Measurements from ENCODE around the gene TMEM132C. TPM values are rescaled to one million over a fixed set of nuclear protein-coding genes. Genes with fewer than 3 reads are reported as not detected.

Gene TMEM132C
- polyA plus RNA-seq, 2 of the 4 experiments (the other 2 are of a cell fraction), result not detected

DNA sequence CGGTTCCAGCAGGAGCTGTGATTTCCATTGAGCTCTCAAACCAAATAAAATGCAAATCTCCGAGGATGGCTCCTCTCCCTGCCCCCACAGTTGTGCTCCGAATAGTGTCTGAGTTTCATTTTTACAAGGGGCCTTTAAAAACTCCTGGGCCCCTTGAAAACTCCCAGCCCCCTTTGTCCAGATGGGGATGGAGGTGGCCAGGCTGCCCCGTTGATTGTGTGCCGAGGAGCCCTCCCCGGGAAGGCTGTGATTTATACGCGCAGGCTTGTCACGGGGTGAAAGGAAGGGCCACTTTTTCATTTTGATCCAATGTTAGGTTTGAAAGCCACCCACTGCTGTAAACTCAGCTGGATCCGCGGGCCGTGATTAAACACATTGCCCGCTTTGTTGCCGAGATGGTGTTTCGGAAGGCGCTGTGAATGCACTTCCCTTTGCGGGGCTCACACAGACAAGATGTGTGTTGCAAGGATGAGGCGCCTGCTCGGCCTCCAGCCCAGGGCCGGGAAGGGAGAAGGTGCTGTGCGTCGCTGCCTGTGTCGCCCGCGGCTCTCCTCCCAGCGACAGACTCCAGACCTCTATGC lies 98.8 kb downstream of the TMEM132C start:
- Histone ChIP-seq H3K9me3 (no peaks in the 10 kb centered on the region), H3K27ac (no peak overlapping the region), H3K4me1 (no peaks in the 10 kb centered on the region), H3K4me2 (no peak overlapping the region), H3K4me3 (no peak overlapping the region)
- DNase-seq (ENCODE audit: low read depth in 1 of 2, low spot score in 1 of 2), result no peak
- ChIA-PET POLR2A (no interaction called here), CTCF (no interaction called here)
- no peak for TF ChIP-seq PHF8 (IDR thresholded peaks at IDR 0.05; ENCODE audit: borderline replicate concordance, low read depth)
- TF ChIP-seq, protein P1, sequence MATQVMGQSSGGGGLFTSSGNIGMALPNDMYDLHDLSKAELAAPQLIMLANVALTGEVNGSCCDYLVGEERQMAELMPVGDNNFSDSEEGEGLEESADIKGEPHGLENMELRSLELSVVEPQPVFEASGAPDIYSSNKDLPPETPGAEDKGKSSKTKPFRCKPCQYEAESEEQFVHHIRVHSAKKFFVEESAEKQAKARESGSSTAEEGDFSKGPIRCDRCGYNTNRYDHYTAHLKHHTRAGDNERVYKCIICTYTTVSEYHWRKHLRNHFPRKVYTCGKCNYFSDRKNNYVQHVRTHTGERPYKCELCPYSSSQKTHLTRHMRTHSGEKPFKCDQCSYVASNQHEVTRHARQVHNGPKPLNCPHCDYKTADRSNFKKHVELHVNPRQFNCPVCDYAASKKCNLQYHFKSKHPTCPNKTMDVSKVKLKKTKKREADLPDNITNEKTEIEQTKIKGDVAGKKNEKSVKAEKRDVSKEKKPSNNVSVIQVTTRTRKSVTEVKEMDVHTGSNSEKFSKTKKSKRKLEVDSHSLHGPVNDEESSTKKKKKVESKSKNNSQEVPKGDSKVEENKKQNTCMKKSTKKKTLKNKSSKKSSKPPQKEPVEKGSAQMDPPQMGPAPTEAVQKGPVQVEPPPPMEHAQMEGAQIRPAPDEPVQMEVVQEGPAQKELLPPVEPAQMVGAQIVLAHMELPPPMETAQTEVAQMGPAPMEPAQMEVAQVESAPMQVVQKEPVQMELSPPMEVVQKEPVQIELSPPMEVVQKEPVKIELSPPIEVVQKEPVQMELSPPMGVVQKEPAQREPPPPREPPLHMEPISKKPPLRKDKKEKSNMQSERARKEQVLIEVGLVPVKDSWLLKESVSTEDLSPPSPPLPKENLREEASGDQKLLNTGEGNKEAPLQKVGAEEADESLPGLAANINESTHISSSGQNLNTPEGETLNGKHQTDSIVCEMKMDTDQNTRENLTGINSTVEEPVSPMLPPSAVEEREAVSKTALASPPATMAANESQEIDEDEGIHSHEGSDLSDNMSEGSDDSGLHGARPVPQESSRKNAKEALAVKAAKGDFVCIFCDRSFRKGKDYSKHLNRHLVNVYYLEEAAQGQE (IDR thresholded peaks at IDR 0.05), result no peak
- FAIRE-seq, result no peak
- 23% methylated on average over 26 of the region's 26 CpGs for WGBS (ENCODE audit: missing lambda C conversion rate)
- ATAC-seq, result peak in 1 of 2 experiments; percentile 33; a peak in 2 of 6 replicates

DNA sequence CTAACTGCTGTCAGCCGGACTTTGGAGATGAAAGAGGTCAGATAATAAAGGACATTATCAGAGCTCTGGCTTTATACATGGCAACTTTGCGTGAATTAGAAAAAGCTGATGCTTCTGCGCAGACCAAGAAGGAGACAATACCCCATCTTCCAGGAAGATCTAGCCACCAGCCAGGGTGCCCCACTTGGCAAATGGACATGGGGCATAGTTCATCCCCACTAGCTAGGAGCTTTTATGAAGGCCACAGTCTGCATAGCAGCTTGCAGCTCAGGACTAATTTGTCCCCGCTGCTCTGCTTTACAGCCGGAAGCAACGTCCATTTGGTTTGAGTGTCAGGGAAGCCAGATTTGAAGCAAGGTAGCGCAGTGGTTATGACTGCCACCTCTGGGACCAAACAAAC lies 101.0 kb downstream of the TMEM132C start:
- FAIRE-seq, result no peak
- 5% methylated on average over 7 of the region's 7 CpGs for WGBS (ENCODE audit: missing lambda C conversion rate)
- CTCF ChIA-PET, result no interaction called here
- Histone ChIP-seq H3K4me2 (no peak overlapping the region), H3K9me3 (no peaks in the 10 kb centered on the region), H3K4me3 (no peak overlapping the region), H3K4me1 (no peaks in the 10 kb centered on the region), H3K27ac (no peak overlapping the region)
- no peak for DNase-seq (ENCODE audit: low read depth in 1 of 2, low spot score in 1 of 2)
- POLR2A ChIA-PET, result no interaction called here
- TF ChIP-seq HOXB5 (CRISPR knock-in tag; IDR thresholded peaks at IDR 0.05) (no peak), CHD2 (IDR thresholded peaks at IDR 0.05; ENCODE audit: low read length, partially characterized antibody) (no peak), ZC3H11A (IDR thresholded peaks at IDR 0.05) (no peak), NR3C1 (IDR thresholded peaks at IDR 0.05) (no peak)
- TF ChIP-seq, protein P1 (IDR thresholded peaks at IDR 0.05), result no peak
- no peak for ATAC-seq

DNA sequence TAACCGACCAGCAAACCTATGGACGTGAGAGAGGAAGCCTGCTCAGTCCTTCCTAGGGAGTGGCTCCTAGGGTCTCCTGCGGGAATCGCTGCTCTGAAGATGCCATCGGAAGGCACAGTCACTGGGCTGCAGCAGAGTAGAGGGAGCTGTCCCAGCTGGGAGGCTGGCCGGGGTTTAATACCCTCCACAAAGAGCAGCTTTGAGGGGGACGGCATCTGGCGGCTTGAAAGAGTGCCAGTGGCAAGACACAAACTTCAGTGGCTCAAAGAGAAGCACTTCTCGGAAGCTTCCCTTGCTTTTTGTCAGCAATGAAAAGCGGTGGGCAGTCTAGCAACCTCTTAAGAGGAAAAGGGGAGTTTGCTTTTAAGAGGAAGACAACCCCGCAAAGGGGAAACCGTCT lies 114.6 kb downstream of the TMEM132C start:
- Histone ChIP-seq H3K4me2 (no peak overlapping the region), H3K27ac (no peak overlapping the region), H3K4me1 (no peaks in the 10 kb centered on the region), H3K9me3 (no peaks in the 10 kb centered on the region), H3K4me3 (no peak overlapping the region)
- ChIA-PET CTCF (no interaction called here), POLR2A (no interaction called here)
- ATAC-seq (0 out of 6 replicates have a peak, but pooled peaks of 1 of the 2 experiments have one; percentile 24), DNase-seq (ENCODE audit: low read depth in 1 of 2, low spot score in 1 of 2) (no peak), FAIRE-seq (no peak)
- TF ChIP-seq, protein P2, sequence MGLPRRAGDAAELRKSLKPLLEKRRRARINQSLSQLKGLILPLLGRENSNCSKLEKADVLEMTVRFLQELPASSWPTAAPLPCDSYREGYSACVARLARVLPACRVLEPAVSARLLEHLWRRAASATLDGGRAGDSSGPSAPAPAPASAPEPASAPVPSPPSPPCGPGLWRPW (IDR thresholded peaks at IDR 0.05), result no peak
- TF ChIP-seq RCOR1 (IDR thresholded peaks at IDR 0.05; ENCODE audit: low read depth, low read length) (no peak), TFCP2L1 (CRISPR knock-in tag; IDR thresholded peaks at IDR 0.05) (no peak), MAFK (IDR thresholded peaks at IDR 0.05; ENCODE audit: partially characterized antibody) (no peak), SREBF2 (IDR thresholded peaks at IDR 0.05) (no peak), GATA3 (IDR thresholded peaks at IDR 0.05; ENCODE audit: borderline replicate concordance) (no peak), POLR2AphosphoS2 (conservative IDR thresholded peaks at IDR 0.05; ENCODE audit: low read length) (no peak), CHD4 (IDR thresholded peaks at IDR 0.05; ENCODE audit: borderline replicate concordance) (no peak), NPAS2 (CRISPR knock-in tag; IDR thresholded peaks at IDR 0.05; ENCODE audit: borderline replicate concordance) (no peak)
- TF ChIP-seq, protein P3, sequence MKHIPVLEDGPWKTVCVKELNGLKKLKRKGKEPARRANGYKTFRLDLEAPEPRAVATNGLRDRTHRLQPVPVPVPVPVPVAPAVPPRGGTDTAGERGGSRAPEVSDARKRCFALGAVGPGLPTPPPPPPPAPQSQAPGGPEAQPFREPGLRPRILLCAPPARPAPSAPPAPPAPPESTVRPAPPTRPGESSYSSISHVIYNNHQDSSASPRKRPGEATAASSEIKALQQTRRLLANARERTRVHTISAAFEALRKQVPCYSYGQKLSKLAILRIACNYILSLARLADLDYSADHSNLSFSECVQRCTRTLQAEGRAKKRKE (CRISPR knock-in tag; IDR thresholded peaks at IDR 0.05; ENCODE audit: low read depth), result no peak
- TF ChIP-seq, protein P4, sequence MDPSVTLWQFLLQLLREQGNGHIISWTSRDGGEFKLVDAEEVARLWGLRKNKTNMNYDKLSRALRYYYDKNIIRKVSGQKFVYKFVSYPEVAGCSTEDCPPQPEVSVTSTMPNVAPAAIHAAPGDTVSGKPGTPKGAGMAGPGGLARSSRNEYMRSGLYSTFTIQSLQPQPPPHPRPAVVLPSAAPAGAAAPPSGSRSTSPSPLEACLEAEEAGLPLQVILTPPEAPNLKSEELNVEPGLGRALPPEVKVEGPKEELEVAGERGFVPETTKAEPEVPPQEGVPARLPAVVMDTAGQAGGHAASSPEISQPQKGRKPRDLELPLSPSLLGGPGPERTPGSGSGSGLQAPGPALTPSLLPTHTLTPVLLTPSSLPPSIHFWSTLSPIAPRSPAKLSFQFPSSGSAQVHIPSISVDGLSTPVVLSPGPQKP (IDR thresholded peaks at IDR 0.05; ENCODE audit: low read depth, low read length), result no peak
- TF ChIP-seq, protein P5, sequence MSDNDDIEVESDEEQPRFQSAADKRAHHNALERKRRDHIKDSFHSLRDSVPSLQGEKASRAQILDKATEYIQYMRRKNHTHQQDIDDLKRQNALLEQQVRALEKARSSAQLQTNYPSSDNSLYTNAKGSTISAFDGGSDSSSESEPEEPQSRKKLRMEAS (IDR thresholded peaks at IDR 0.05), result no peak
- 2% methylated on average over 12 of the region's 12 CpGs for WGBS (ENCODE audit: missing lambda C conversion rate)
